ENCODE measurements around the gene BCOR. TPM values are rescaled to one million over a fixed set of nuclear protein-coding genes. Genes with fewer than 3 reads are reported as not detected.

BCOR gene
- total and polyA plus RNA-seq, 2 of the 4 experiments (the other 2 are of a cell fraction), result 7.5 to 9.0 TPM

DNA sequence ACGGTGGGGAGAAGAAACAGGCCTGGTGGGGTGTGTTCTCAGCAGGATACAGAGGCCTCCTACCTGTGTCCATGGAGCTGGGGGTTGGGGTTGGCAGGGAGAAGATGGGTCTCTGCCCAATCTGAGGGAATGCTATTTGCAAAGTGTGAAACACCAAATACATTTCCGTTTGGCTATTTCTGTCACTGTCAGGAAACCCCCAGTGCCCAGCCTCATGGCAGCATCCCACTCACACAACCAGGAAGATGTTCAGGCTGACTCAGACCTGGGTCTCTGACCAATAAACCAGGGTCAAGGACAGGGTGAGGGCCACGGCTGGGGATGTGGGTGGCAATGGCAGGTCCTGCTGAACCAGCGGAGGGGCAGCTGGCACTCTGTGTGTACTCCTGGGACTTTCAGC is 41.3 kb downstream of the BCOR start:
- no peak overlapping the region for H2AK5ac ChIP-seq (ENCODE audit: low read depth, low read length)
- no peak overlapping the region for H3K56ac ChIP-seq (ENCODE audit: extremely low read depth, insufficient read depth, low read length)
- H2BK120ac ChIP-seq (ENCODE audit: low read depth, low read length), result no peak overlapping the region
- H2AK9ac ChIP-seq (replicated peaks; ENCODE audit: low read depth, low read length, poor library complexity), result no peak overlapping the region
- no peak overlapping the region for H3K14ac ChIP-seq (replicated peaks; ENCODE audit: low read depth, low read length)
- H4K20me1 ChIP-seq (ENCODE audit: insufficient read depth, low read length), result no peaks in the 10 kb centered on the region
- WGBS, 2 experiments (ENCODE audit: extremely low coverage in 2 of 2, insufficient read length in 1 of 2), result no CpG with 5 or more reads among the region's 4 CpGs
- H4K5ac ChIP-seq (ENCODE audit: low read depth, low read length), result no peak overlapping the region
- DNase-seq (no peak), ATAC-seq (ENCODE audit: low read depth) (no peak)
- H3K23ac ChIP-seq (ENCODE audit: low read depth, low read length), result no peak overlapping the region
- H2AFZ ChIP-seq (replicated peaks; ENCODE audit: low read length, poor library complexity), result no peak overlapping the region
- intact Hi-C loops (cut with micrococcal nuclease) (no loop called here), in situ Hi-C loops (cut with MboI; ENCODE audit: low sequenced_read_pairs) (no loop called here), dilution Hi-C loops (cut with HindIII; ENCODE audit: low sequenced_read_pairs, unreplicated experiment) (no loop called here)
- no peak overlapping the region for H3K27ac ChIP-seq (ENCODE audit: insufficient read depth, low read length)
- no peak overlapping the region for H2BK15ac ChIP-seq (ENCODE audit: low read depth, low read length)
- no TSS peak for BruUV-seq (replicated peaks)
- no peak overlapping the region for H3K4ac ChIP-seq (ENCODE audit: low read depth, low read length)
- H3K18ac ChIP-seq (ENCODE audit: low read depth, low read length), result no peak overlapping the region
- no peak overlapping the region for H3K4me3 ChIP-seq (ENCODE audit: insufficient read depth, low read depth, low read length)
- ChIA-PET POLR2A (ENCODE audit: unreplicated experiment) (no interaction called here), CTCF (no interaction called here)
- TF ChIP-seq, protein P1, sequence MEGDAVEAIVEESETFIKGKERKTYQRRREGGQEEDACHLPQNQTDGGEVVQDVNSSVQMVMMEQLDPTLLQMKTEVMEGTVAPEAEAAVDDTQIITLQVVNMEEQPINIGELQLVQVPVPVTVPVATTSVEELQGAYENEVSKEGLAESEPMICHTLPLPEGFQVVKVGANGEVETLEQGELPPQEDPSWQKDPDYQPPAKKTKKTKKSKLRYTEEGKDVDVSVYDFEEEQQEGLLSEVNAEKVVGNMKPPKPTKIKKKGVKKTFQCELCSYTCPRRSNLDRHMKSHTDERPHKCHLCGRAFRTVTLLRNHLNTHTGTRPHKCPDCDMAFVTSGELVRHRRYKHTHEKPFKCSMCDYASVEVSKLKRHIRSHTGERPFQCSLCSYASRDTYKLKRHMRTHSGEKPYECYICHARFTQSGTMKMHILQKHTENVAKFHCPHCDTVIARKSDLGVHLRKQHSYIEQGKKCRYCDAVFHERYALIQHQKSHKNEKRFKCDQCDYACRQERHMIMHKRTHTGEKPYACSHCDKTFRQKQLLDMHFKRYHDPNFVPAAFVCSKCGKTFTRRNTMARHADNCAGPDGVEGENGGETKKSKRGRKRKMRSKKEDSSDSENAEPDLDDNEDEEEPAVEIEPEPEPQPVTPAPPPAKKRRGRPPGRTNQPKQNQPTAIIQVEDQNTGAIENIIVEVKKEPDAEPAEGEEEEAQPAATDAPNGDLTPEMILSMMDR (conservative IDR thresholded peaks at IDR 0.05; ENCODE audit: low read depth, low read length), result no peak
- TF ChIP-seq SMC3 (IDR thresholded peaks at IDR 0.05; ENCODE audit: low read depth, low read length), result no peak
- TF ChIP-seq POLR2A (IDR thresholded peaks at IDR 0.05; ENCODE audit: low read depth, low read length), result no peak
- TF ChIP-seq MAZ (IDR thresholded peaks at IDR 0.05; ENCODE audit: borderline replicate concordance, low read depth, low read length), result no peak
- no peak for TF ChIP-seq MAFK (IDR thresholded peaks at IDR 0.05; ENCODE audit: low read depth, low read length)
- no peak for TF ChIP-seq RCOR1 (IDR thresholded peaks at IDR 0.05; ENCODE audit: insufficient replicate concordance, low read length)
- no peak for TF ChIP-seq RFX5 (IDR thresholded peaks at IDR 0.05; ENCODE audit: low read depth, low read length)
- no peak for TF ChIP-seq MXI1 (IDR thresholded peaks at IDR 0.05; ENCODE audit: borderline replicate concordance, low read depth, low read length)
- H3K4me1 ChIP-seq (ENCODE audit: control insufficient read depth, insufficient read depth, low read length), result no peaks in the 10 kb centered on the region; the same call in 1 of the 2 replicates
- H2BK5ac ChIP-seq (ENCODE audit: low read depth, low read length, poor library complexity, severe bottlenecking), result no peak overlapping the region
- peaks cover 13% of the 10 kb centered on the region for H3K9me3 ChIP-seq (ENCODE audit: control insufficient read depth, insufficient read depth, low read length)
- no peak overlapping the region for H3K4me2 ChIP-seq (ENCODE audit: low read depth, low read length)
- H3K36me3 ChIP-seq (ENCODE audit: control insufficient read depth, insufficient read depth, low read length), result peaks cover 44% of the 10 kb centered on the region
- no peak overlapping the region for H4K91ac ChIP-seq (ENCODE audit: insufficient read depth, low read depth, low read length)
- H2BK20ac ChIP-seq (ENCODE audit: low read depth, low read length), result no peak overlapping the region
- 0 out of 2 replicates have a peak, but pooled peaks cover 4% of the 10 kb centered on the region for H3K9me1 ChIP-seq (ENCODE audit: insufficient read depth, low read length)
- peaks cover 0 to 2% of the 10 kb centered on the region in 2 experiments; a peak in 1 of 4 replicates for H3K79me1 ChIP-seq (ENCODE audit: low read depth in 1 of 2, low read length in 2 of 2)
- H4K8ac ChIP-seq (ENCODE audit: low read depth in 2 of 2, low read length in 2 of 2), result no peak overlapping the region
- H3K27me3 ChIP-seq (ENCODE audit: control insufficient read depth, insufficient read depth, low read length), result no peaks in the 10 kb centered on the region; the same call in 1 of the 2 replicates
- H3K9ac ChIP-seq (ENCODE audit: low read depth, low read length), result no peak overlapping the region
